BE2C (cell line): ENCODE measurements around the gene RHBDL3.

Experiments
- DNase-seq: peaks from one replicate; pipeline ENCODE4 v3.0.0-alpha.2; 2020
- H3K27me3 ChIP-seq: fragments of 250-450 bp; sonication (Bioruptor Pico); 2 replicates; pipeline ENCODE4 v1.5.1; 2020; ENCODE audit warnings: mild to moderate bottlenecking
- H3K36me3 ChIP-seq: fragments of 250-450 bp; sonication (Bioruptor Pico); 2 replicates; pipeline ENCODE4 v1.5.1; 2020; ENCODE audit warnings: mild to moderate bottlenecking
- H3K4me1 ChIP-seq: fragments of 250-450 bp; sonication (Bioruptor Pico); 2 replicates; pipeline ENCODE4 v1.5.1; 2020
- H3K4me3 ChIP-seq: 2 replicates; pipeline ENCODE4 v1.5.1; 2011; ENCODE audit warnings: low read depth, low read length
- H3K9me3 ChIP-seq: fragments of 250-450 bp; sonication (Bioruptor Pico); 2 replicates; pipeline ENCODE4 v1.5.1; 2020
- CTCF ChIP-seq: IDR thresholded peaks from 2 replicates; pipeline ENCODE4 v1.5.1; 2012; ENCODE audit warnings: mild to moderate bottlenecking, low read depth, low read length

Gene RHBDL3

GRCh38 chr17:32331243-32332040, 65.8 kb downstream of the RHBDL3 start:
- no peaks in the 10 kb centered on the region for H3K27me3 ChIP-seq
- H3K36me3 ChIP-seq: no peaks in the 10 kb centered on the region
- H3K9me3 ChIP-seq: no peaks in the 10 kb centered on the region
- no peak for TF ChIP-seq CTCF
- H3K4me3 ChIP-seq: no peak overlapping the region
- H3K4me1 ChIP-seq: no peaks in the 10 kb centered on the region
- DNase-seq: no peak

- H3K36me3 ChIP-seq: no peaks in the 10 kb centered on the region
- no peak for DNase-seq
- no peak overlapping the region for H3K4me3 ChIP-seq
- no peaks in the 10 kb centered on the region for H3K4me1 ChIP-seq
- no peaks in the 10 kb centered on the region for H3K27me3 ChIP-seq
- H3K9me3 ChIP-seq: no peaks in the 10 kb centered on the region
- TF ChIP-seq CTCF: no peak
Measured at GRCh38 chr17:32333187-32333586, 67.6 kb downstream of the RHBDL3 start.

- no peak overlapping the region for H3K4me3 ChIP-seq
- H3K27me3 ChIP-seq: no peaks in the 10 kb centered on the region
- no peaks in the 10 kb centered on the region for H3K4me1 ChIP-seq
- H3K36me3 ChIP-seq: no peaks in the 10 kb centered on the region
- no peak for TF ChIP-seq CTCF
- DNase-seq: no peak
- H3K9me3 ChIP-seq: no peaks in the 10 kb centered on the region
Measured at GRCh38 chr17:32335046-32335445, 69.4 kb downstream of the RHBDL3 start.

GRCh38 chr17:32335687-32336086, 70.1 kb downstream of the RHBDL3 start:
- Histone ChIP-seq H3K9me3 (no peaks in the 10 kb centered on the region), H3K4me3 (no peak overlapping the region), H3K4me1 (no peaks in the 10 kb centered on the region), H3K27me3 (no peaks in the 10 kb centered on the region), H3K36me3 (no peaks in the 10 kb centered on the region)
- no peak for TF ChIP-seq CTCF
- DNase-seq: no peak

- DNase-seq: no peak
- no peak for TF ChIP-seq CTCF
- Histone ChIP-seq H3K4me1 (no peaks in the 10 kb centered on the region), H3K36me3 (no peaks in the 10 kb centered on the region), H3K27me3 (no peaks in the 10 kb centered on the region), H3K4me3 (peak overlapping the region; percentile 65), H3K9me3 (no peaks in the 10 kb centered on the region)
Measured at GRCh38 chr17:32341141-32341856, 75.7 kb downstream of the RHBDL3 start.
